Nucleus accumbens (tissue), 56 donors: ENCODE measurements around the gene SPDYE4.

ENCODE experiments used
- DNase-seq, 56 donors: peaks; one replicate each; lab custom pipeline; 2025; lab: John Stamatoyannopoulos, UW

The SPDYE4 gene

DNA sequence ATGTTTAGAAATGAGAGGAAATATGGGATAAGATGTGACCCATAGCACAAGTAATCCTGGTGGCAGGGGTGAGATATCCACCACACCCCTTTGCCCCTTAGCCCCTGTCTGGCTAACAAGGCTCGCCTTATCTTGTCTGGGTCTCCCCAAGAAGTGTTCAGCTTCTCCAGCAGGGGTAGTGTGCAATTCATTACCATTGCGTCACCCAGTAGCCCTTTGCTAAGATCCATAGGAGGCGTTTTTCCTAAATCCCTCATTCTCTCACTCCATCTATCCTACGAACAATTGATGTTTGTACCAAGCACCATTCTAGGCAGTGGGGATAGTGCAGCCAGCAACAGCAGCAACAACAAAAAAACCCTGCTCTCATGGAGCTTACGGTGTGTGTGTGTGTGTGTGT, 44.5 kb downstream of the SPDYE4 start:
- DNase-seq, result no peak

GRCh38 chr17:8713315-8713714, 45.0 kb downstream of the SPDYE4 start:
- no peak for DNase-seq

DNA sequence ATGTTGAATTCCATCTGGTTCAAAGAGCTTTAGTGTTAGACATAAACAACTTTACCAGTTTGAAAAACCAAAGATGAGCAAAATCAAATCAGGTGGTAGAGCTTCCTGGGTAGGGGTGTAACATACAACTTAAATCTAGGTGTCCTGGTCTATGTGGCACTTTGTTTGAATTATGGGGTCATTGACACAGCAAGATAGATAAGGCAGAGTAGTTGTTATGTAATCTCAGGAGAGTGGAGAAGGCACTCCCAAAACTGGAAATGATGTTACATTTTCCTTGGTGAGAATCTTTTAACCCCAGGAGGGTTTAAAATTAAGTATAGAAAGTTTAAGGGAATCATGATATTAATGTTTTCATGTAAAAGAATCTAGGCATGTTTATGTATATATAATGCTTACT, 45.6 kb downstream of the SPDYE4 start:
- DNase-seq, result no peak

DNA sequence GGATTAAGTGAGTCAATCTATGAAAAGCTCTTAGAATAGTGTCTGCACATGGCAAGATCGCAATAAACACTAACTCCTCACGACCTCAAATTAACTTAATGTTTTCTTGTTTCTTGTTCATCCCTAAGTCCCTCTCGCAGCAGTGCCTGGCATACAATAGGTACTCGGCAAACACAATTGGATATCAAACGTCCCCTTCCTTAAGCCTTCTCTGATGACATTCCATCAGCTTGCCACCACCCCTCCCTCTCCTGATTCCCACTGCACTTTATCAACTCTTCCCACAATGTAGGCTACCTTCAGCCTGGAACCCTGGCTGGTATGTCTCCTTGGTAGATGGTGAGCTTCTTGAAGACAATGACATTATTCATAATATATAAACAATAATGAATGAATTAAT, 47.1 kb downstream of the SPDYE4 start:
- DNase-seq, result no peak

DNA sequence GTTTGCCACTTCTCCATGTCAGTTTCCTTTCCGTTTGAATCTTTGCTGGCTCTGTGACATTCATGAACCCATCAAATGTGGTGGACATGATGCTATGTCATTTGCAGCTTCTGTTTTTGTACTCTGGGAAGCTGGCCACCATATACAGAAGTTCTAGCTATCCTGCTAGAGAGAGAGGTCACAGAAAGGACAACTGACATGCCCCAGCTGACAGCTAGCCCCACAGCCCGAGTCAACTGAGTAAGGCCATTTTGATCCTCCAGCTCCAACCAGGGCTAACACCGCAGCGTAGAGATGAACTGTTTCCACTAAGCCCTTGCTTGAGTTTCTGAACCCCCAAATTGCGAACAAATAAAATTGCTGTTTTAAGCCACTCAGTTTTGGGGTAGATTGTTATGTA, 47.5 kb downstream of the SPDYE4 start:
- DNase-seq, result no peak

DNA sequence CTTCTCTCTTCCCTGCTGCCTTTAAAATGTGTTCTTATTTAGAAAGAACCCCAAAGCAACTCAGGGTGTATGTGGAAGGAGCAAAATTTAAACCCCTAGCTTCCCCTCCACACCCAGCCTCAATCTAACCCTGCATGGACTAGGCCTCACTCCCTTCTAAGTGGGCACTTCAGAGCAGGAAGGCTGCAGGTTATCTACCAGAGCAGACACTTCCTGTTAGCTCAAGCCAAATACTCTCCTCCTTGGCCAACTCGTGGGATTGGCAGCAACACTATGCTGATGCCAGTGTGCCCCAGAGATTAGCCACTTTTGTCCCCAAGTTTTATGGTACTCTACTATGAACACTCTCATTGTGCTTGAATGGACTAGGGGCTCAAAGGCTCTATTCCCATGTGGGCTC, 49.3 kb downstream of the SPDYE4 start:
- no peak for DNase-seq

GRCh38 chr17:8708025-8708461, 50.3 kb downstream of the SPDYE4 start:
- no peak for DNase-seq

- no peak for DNase-seq
Observed at GRCh38 chr17:8707332-8708024, 50.9 kb downstream of the SPDYE4 start.

- no peak for DNase-seq
Observed at GRCh38 chr17:8706431-8706830, 51.9 kb downstream of the SPDYE4 start.

DNA sequence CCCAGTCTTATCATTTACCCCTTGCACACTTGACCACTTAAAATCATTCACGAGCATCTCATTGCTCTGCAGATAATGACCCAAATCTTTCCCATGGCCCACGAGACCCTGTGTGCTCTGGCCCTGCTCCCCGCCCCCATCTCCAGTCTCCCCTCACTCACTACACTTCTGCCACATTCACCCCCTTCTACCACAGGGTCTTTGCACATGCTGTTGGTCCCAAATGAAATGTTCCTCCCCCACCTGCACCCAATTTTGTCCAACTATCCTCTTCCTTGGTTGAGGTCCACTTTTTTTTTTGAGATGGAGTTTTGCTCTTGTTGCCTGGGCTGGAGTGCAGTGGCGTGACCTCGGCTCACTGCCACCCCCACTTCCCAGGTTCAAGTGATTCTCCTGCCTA, 52.9 kb downstream of the SPDYE4 start:
- DNase-seq, result no peak

DNA sequence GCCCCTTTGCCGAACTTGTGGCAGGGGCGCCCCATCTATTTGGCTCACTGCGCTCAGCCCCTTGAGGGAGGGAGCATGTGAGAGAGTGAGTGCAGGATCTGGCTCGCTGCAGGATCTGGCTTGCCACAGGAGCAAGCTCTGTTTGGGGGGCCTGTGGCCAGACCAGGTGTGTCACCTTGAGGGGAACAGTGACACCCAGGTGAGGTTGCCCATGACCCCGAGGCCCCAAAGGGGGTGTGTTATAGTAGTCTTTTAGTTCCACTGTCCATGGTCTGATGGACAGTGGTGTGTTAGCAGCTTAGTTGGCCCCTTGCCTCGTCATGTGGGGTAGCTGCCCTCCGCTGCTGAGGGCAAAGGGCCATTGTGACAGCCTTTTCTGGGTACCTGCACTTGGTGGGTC, 55.3 kb downstream of the SPDYE4 start:
- DNase-seq, result no peak

GRCh38 chr17:8701754-8702153, 56.6 kb downstream of the SPDYE4 start:
- no peak for DNase-seq

DNA sequence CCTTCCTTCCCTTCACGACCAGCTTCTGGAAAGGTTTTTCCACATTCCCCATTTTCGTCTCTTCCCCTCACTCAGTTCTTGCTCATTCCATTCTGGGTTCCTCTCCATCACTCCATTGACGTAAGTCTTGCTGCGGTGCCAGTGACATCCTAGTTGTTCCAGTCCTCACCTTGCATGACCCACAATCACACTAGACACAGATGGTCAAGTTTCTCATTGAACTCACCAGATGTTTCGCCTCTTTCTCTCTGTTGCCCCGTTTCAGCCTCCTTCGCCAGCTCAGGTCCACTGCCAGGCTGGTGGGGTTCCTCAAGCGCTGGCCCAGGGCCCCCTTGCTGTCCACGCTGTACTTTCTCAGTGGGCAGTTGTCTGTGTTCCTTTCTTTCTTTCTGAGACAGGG, 57.1 kb downstream of the SPDYE4 start:
- DNase-seq, result no peak
